Measurements from ENCODE around the gene TET3. TPM values are rescaled to one million over a fixed set of nuclear protein-coding genes. Genes with fewer than 3 reads are reported as not detected.

TET3 gene
- total and polyA plus RNA-seq, 2 of the 8 experiments (the other 6 are each of a cell fraction or from before 2014, with no cell fraction given) = 4.5 to 21.1 TPM

DNA sequence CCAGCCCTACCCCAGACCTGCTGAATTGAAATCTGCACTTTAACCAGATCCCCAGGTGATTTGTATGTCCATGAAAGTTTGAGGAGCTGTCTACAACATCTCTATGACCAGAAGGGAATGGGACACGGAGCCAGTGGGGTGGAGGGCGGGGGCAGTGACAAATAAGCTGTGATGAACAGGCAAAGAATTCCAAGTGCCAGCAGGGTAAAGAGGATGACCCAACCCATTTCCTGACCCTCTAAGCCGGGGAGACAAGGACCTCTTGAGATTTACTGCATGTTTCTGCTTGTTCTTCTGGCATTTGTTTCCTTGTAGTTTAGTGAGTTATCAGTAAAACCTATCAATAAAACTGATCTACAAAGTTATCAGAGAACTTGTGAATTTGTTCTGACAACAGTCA, 8.7 kb downstream of the TET3 start:
- Histone ChIP-seq H3K4me3 (ENCODE audit: extremely low read depth in 1 of 4, insufficient read depth in 2 of 4, low read depth in 3 of 4, low read length in 4 of 4) (no peak overlapping the region), H3K9me3 (ENCODE audit: insufficient read depth in 2 of 2, low read depth in 1 of 2, low read length in 1 of 2) (no peaks in the 10 kb centered on the region), H3K79me1 (ENCODE audit: low read depth, low read length) (peaks cover 20% of the 10 kb centered on the region), H4K20me1 (replicated peaks in 1 of 2; ENCODE audit: control insufficient read depth in 1 of 2, insufficient read depth in 2 of 2, low read length in 2 of 2) (peaks cover 21 to 39% of the 10 kb centered on the region in 2 experiments), H3K79me2 (ENCODE audit: control insufficient read depth in 1 of 2, insufficient read depth in 2 of 2, low read length in 2 of 2) (peaks cover 7 to 86% of the 10 kb centered on the region in 2 experiments), H2BK15ac (ENCODE audit: low read length) (no peak overlapping the region), H2BK12ac (ENCODE audit: low read depth, low read length) (no peak overlapping the region), H3K9ac (replicated peaks in 1 of 4; ENCODE audit: extremely low read depth in 1 of 4, low read depth in 3 of 4, low read length in 3 of 4) (no peak overlapping the region), H3K27ac (ENCODE audit: low read depth, low read length) (no peak overlapping the region), H4K91ac (replicated peaks; ENCODE audit: insufficient read length, low read length) (no peak overlapping the region), H3K23ac (ENCODE audit: insufficient read length) (no peak overlapping the region), H2BK5ac (ENCODE audit: low read depth, low read length) (no peak overlapping the region), H2AK5ac (ENCODE audit: low read depth, low read length) (no peak overlapping the region), H3K4me1 (replicated peaks in 1 of 4; ENCODE audit: control insufficient read depth in 3 of 4, insufficient read depth in 4 of 4, low read length in 3 of 4) (peaks cover 2 to 12% (median 4%) of the 10 kb centered on the region in 4 experiments; a peak in 4 of 7 replicates), H3K4ac (replicated peaks; ENCODE audit: insufficient read length, low read depth, low read length) (no peak overlapping the region), H3K23me2 (ENCODE audit: low read depth, low read length) (no peaks in the 10 kb centered on the region), H3K56ac (replicated peaks; ENCODE audit: insufficient read length, low read depth, low read length) (no peak overlapping the region), H3K36me3 (ENCODE audit: control insufficient read depth in 2 of 4, insufficient read depth in 4 of 4, low read length in 3 of 4) (peaks cover 0 to 4% (median 0%) of the 10 kb centered on the region in 4 experiments; a peak in 1 of 8 replicates), H2BK120ac (replicated peaks; ENCODE audit: low read depth, low read length) (no peak overlapping the region), H2AFZ (ENCODE audit: low read length) (no peak overlapping the region), H3K27me3 (replicated peaks in 1 of 4; ENCODE audit: control insufficient read depth in 3 of 4, extremely low read depth in 1 of 4, insufficient read depth in 3 of 4, low read length in 3 of 4) (no peaks in the 10 kb centered on the region), H2BK20ac (ENCODE audit: low read length) (no peak overlapping the region), H3K14ac (ENCODE audit: insufficient read length) (no peak overlapping the region), H3K4me2 (ENCODE audit: insufficient read depth in 1 of 2, low read depth in 2 of 2, low read length in 2 of 2) (no peak overlapping the region), H3K18ac (ENCODE audit: extremely low read depth, low read length) (no peak overlapping the region), H4K8ac (ENCODE audit: extremely low read depth, insufficient read depth, low read length) (no peak overlapping the region), H4K5ac (ENCODE audit: insufficient read length, low read depth, low read length) (no peak overlapping the region)
- ChIA-PET CTCF (ENCODE audit: partially characterized antibody) (interaction anchor here (0.5 to 1.4 kb wide), 2 partner anchors 9 to 137 kb away, joined by 3 read pairs; no protein-coding TSS in a partner anchor), POLR2A (ENCODE audit: partially characterized antibody) (interaction anchor here (0.9 kb wide), 1 partner anchor 17 kb away, joined by 3 read pairs; no protein-coding TSS in a partner anchor)
- DNase-seq (ENCODE audit: low read depth in 1 of 2, low spot score in 2 of 2) (no peak), FAIRE-seq (no peak)
- TF ChIP-seq POLR2A (IDR thresholded peaks at IDR 0.05; ENCODE audit: control extremely low read depth in 1 of 2, low read depth in 2 of 2, low read length in 2 of 2) = no peak
- TF ChIP-seq TEAD4 (IDR thresholded peaks at IDR 0.05; ENCODE audit: low read depth, low read length) = no peak
- TF ChIP-seq PHF8 (conservative IDR thresholded peaks at IDR 0.05; ENCODE audit: low read depth, low read length) = no peak
- TF ChIP-seq CHD2 (IDR thresholded peaks at IDR 0.05; ENCODE audit: low read length) = no peak
- TF ChIP-seq RXRA (IDR thresholded peaks at IDR 0.05; ENCODE audit: insufficient read depth, low read depth, low read length) = no peak
- TF ChIP-seq CREB1 (IDR thresholded peaks at IDR 0.05) = no peak
- no peak for TF ChIP-seq SIN3A (conservative IDR thresholded peaks at IDR 0.05 in 1 of 2, IDR thresholded peaks at IDR 0.05 in 1 of 2; ENCODE audit: low read depth in 1 of 2, low read length in 2 of 2)
- TF ChIP-seq, protein P1, sequence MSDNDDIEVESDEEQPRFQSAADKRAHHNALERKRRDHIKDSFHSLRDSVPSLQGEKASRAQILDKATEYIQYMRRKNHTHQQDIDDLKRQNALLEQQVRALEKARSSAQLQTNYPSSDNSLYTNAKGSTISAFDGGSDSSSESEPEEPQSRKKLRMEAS (IDR thresholded peaks at IDR 0.05) = no peak
- no peak for TF ChIP-seq SUZ12 (IDR thresholded peaks at IDR 0.05; ENCODE audit: low read length)
- no peak for TF ChIP-seq SIRT6 (IDR thresholded peaks at IDR 0.05; ENCODE audit: low read length)
- TF ChIP-seq, protein P2, sequence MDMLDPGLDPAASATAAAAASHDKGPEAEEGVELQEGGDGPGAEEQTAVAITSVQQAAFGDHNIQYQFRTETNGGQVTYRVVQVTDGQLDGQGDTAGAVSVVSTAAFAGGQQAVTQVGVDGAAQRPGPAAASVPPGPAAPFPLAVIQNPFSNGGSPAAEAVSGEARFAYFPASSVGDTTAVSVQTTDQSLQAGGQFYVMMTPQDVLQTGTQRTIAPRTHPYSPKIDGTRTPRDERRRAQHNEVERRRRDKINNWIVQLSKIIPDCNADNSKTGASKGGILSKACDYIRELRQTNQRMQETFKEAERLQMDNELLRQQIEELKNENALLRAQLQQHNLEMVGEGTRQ (IDR thresholded peaks at IDR 0.05; ENCODE audit: low read length) = no peak
- WGBS, 2 experiments (ENCODE audit: extremely low coverage in 1 of 2, insufficient coverage in 1 of 2, insufficient read length in 1 of 2, insufficient replicate concordance in 2 of 2, low coverage in 1 of 2, low lambda C conversion rate in 2 of 2, missing lambda C conversion rate in 1 of 2) = 96% methylated on average over 3 of the region's 3 CpGs; no CpG with 5 or more reads in 1 of the 2 experiments

Measured in H1 (cell line).